T-helper 1 cell treated with Interleukin-12 subunit alpha and Interleukin-12 subunit beta and Interleukin-4 antibody, amounts not matched to agents 30 μg/mL and 1 μg/mL, for 36 hours (primary cell): ENCODE results near the gene ZNF335.
"Not testable (repeated sequence)": the region's sequence is repeated elsewhere in the genome, so short reads cannot be mapped to it uniquely, and the experiment has no call there.

ENCODE experiments used
- H3K27ac Mint-ChIP-seq: one replicate; pipeline ENCODE4 v1.8.0; 2021; ENCODE audit warnings: mild to moderate bottlenecking, mixed read lengths
- H3K27me3 Mint-ChIP-seq: one replicate; pipeline ENCODE4 v1.8.0; 2021; ENCODE audit warnings: low read depth, mixed read lengths
- H3K36me3 Mint-ChIP-seq: one replicate; pipeline ENCODE4 v1.8.0; 2021; ENCODE audit warnings: low read depth, mixed read lengths
- H3K4me1 Mint-ChIP-seq: one replicate; pipeline ENCODE4 v1.8.0; 2021; ENCODE audit warnings: low read depth, mixed read lengths
- H3K4me3 Mint-ChIP-seq: one replicate; pipeline ENCODE4 v1.8.0; 2021; ENCODE audit warnings: mild to moderate bottlenecking, moderate library complexity, mixed read lengths
- H3K9me3 Mint-ChIP-seq: one replicate; pipeline ENCODE4 v1.8.0; 2021; ENCODE audit warnings: mixed read lengths

Gene ZNF335

GRCh38 chr20:45994761-45995493 lies 22.9 kb upstream of the ZNF335 start:
- Mint-ChIP-seq H3K9me3 (no peaks in the 10 kb centered on the region), H3K36me3 (peaks cover 5% of the 10 kb centered on the region), H3K27me3 (peaks cover 15% of the 10 kb centered on the region), H3K4me3 (no peak overlapping the region), H3K4me1 (peaks cover 36% of the 10 kb centered on the region), H3K27ac (peak overlapping the region; percentile 71)

GRCh38 chr20:45993197-45993951 lies 21.4 kb upstream of the ZNF335 start:
- H3K4me1 Mint-ChIP-seq, result peaks cover 24% of the 10 kb centered on the region
- peaks cover 20% of the 10 kb centered on the region for H3K27me3 Mint-ChIP-seq
- H3K27ac Mint-ChIP-seq, result no peak overlapping the region
- peaks cover 2% of the 10 kb centered on the region for H3K36me3 Mint-ChIP-seq
- H3K4me3 Mint-ChIP-seq, result no peak overlapping the region
- no peaks in the 10 kb centered on the region for H3K9me3 Mint-ChIP-seq

DNA sequence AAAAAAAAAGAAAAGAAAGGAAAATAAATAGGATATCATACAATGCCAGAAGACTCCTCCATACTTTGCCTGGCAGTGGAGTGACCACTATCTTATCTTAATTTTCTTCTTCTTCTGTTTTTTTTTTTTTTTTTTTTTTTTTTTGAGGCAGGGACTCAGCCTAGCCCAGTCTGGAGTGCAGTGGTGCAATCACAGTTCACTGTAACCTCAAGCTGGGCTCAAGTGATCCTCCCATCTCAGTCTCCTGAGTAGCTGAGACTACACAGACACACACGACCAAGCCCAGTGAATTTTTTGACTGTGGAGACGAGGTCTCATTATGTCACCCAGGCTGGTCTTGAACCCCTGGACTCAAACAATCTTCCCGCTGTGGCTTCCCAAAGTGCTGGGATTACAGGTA lies 19.6 kb upstream of the ZNF335 start:
- H3K27ac Mint-ChIP-seq, result no peak overlapping the region
- H3K9me3 Mint-ChIP-seq, result no peaks in the 10 kb centered on the region
- peaks cover 16% of the 10 kb centered on the region for H3K4me1 Mint-ChIP-seq
- no peak overlapping the region for H3K4me3 Mint-ChIP-seq
- H3K27me3 Mint-ChIP-seq, result peaks cover 24% of the 10 kb centered on the region
- no peaks in the 10 kb centered on the region for H3K36me3 Mint-ChIP-seq

GRCh38 chr20:45988830-45989229 lies 16.8 kb upstream of the ZNF335 start:
- not testable (repeated sequence) for H3K36me3 Mint-ChIP-seq, H3K4me3 Mint-ChIP-seq, H3K9me3 Mint-ChIP-seq, H3K27ac Mint-ChIP-seq
- Mint-ChIP-seq H3K27me3 (peaks cover 20% of the 10 kb centered on the region), H3K4me1 (peaks cover 11% of the 10 kb centered on the region)

GRCh38 chr20:45987108-45987780 lies 15.2 kb upstream of the ZNF335 start:
- Mint-ChIP-seq H3K4me3 (no peak overlapping the region), H3K4me1 (peaks cover 19% of the 10 kb centered on the region), H3K9me3 (no peaks in the 10 kb centered on the region), H3K27ac (no peak overlapping the region), H3K36me3 (no peaks in the 10 kb centered on the region), H3K27me3 (peaks cover 20% of the 10 kb centered on the region)

DNA sequence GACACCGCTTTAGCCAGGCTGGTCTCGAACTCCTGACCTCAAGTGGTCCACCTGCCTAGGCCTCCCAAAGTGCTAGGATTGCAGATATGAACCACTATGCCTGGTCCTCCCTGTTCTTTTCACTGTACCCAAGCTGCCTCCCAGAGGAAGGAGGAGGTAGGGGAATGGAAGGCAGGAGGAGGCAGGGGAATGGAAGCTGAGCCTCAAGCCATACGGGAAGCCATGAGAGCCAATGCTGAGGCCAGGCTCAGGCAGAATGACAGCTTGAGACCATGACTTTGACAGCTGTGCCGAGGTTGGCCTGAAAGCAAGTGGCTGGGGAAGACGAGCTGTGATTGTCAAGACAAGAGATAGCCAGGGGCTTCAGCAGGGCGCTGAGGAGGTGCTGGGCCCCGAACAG lies 13.6 kb upstream of the ZNF335 start:
- Mint-ChIP-seq H3K4me3 (no peak overlapping the region), H3K36me3 (no peaks in the 10 kb centered on the region), H3K9me3 (no peaks in the 10 kb centered on the region), H3K4me1 (peaks cover 19% of the 10 kb centered on the region), H3K27me3 (peaks cover 20% of the 10 kb centered on the region), H3K27ac (no peak overlapping the region)

DNA sequence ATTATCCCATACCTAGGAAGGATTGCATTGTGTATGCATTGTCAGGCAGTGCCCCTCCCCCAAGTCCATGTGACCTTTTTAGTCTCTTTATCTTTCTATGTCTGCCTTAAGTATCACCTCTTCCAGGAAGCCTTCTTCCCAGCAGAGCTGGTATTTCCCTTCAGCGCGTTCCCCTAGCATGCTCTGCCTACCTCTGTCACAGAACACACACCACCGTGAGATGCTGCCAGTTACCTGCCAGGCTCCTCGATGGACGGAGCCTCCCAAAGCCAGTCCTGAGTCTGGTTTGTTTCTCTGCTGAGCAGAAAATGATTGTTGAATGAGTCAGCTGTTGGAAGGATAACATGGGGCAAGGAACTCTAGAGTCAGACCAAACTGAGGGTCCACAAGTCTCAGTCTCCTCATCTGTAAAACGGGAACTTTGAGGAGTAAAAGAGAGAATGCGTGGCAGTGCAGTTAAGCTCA lies 11.3 kb upstream of the ZNF335 start:
- Mint-ChIP-seq H3K27ac (no peak overlapping the region), H3K4me1 (peaks cover 19% of the 10 kb centered on the region), H3K4me3 (peak overlapping the region; percentile 49), H3K36me3 (no peaks in the 10 kb centered on the region), H3K27me3 (peaks cover 21% of the 10 kb centered on the region), H3K9me3 (no peaks in the 10 kb centered on the region)

DNA sequence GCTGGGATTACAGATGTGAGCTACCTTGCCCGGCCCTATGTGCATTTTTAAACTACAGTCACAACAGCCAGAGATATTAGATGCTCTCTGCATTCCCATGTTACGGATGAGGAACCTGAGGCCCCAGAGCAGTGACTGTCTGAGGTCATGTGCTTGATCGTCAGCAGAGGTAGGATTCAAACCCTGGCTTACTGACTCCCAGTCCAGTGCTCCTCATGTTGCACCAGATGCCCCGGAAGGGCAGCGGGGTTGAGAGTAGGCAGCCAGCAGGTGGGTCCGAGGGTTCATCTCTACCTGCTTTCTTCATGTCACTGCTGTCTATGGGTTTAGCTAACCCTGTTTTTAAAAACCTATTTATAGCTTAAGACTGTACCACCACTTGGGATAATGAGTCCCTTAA lies 9.3 kb upstream of the ZNF335 start:
- Mint-ChIP-seq H3K9me3 (no peaks in the 10 kb centered on the region), H3K27me3 (peaks cover 31% of the 10 kb centered on the region), H3K4me1 (peaks cover 11% of the 10 kb centered on the region), H3K36me3 (no peaks in the 10 kb centered on the region), H3K27ac (no peak overlapping the region), H3K4me3 (no peak overlapping the region)

DNA sequence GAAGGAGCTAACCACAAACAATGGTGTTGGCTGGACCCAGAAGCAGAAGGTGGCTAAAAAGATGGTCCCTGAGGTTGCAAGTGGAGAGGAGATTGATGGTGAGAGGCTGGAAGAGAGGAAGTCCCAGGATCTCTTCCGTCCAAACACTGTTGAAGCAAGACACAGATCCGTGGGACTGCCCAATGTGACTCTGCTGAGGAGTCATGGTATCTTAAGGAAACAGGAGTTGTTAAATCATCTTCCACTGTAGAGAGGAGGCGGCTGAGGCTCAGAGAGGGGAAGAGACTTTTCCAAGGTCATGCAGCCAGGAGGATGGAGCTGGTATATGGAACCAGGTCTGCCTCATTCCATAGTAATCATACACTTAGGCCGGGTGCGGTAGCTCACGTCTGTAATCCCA lies 4.1 kb upstream of the ZNF335 start:
- Mint-ChIP-seq H3K4me3 (no peak overlapping the region), H3K4me1 (peaks cover 7% of the 10 kb centered on the region), H3K36me3 (peaks cover 5% of the 10 kb centered on the region), H3K9me3 (no peaks in the 10 kb centered on the region), H3K27ac (no peak overlapping the region), H3K27me3 (peaks cover 34% of the 10 kb centered on the region)

- H3K27me3 Mint-ChIP-seq, result peaks cover 34% of the 10 kb centered on the region
- H3K36me3 Mint-ChIP-seq, result peaks cover 5% of the 10 kb centered on the region
- H3K4me3 Mint-ChIP-seq, result no peak overlapping the region
- H3K9me3 Mint-ChIP-seq, result no peaks in the 10 kb centered on the region
- H3K27ac Mint-ChIP-seq, result no peak overlapping the region
- H3K4me1 Mint-ChIP-seq, result peaks cover 7% of the 10 kb centered on the region
These were observed 3.7 kb upstream of the ZNF335 start for GRCh38 chr20:45975686-45976085.

GRCh38 chr20:45974896-45975565 lies 3.0 kb upstream of the ZNF335 start:
- Mint-ChIP-seq H3K27me3 (peaks cover 34% of the 10 kb centered on the region), H3K36me3 (peaks cover 8% of the 10 kb centered on the region), H3K4me3 (no peak overlapping the region), H3K27ac (no peak overlapping the region), H3K9me3 (no peaks in the 10 kb centered on the region), H3K4me1 (peaks cover 12% of the 10 kb centered on the region)

GRCh38 chr20:45972500-45973183 lies 639 bp upstream of the ZNF335 start:
- H3K36me3 Mint-ChIP-seq, result peaks cover 13% of the 10 kb centered on the region
- peaks cover 17% of the 10 kb centered on the region for H3K27me3 Mint-ChIP-seq
- peak overlapping the region; percentile 100 for H3K27ac Mint-ChIP-seq
- H3K9me3 Mint-ChIP-seq, result no peaks in the 10 kb centered on the region
- peak overlapping the region; percentile 89 for H3K4me3 Mint-ChIP-seq
- H3K4me1 Mint-ChIP-seq, result peaks cover 18% of the 10 kb centered on the region

DNA sequence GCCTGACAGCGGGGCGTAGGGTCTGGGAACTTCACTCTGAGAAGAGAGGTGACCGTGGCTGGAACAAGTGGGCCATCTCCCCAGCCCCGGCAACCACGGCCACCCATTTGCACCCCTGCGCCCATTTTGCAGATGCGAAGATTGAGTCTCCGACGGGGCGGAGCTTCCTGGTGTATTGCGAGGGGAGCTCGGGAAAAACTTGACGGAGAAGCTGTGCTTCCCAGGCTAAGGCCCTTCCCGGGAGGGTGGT lies 653 bp downstream of the ZNF335 start:
- H3K27ac Mint-ChIP-seq, result peak overlapping the region; percentile 100
- no peaks in the 10 kb centered on the region for H3K9me3 Mint-ChIP-seq
- H3K27me3 Mint-ChIP-seq, result peaks cover 9% of the 10 kb centered on the region
- peaks cover 18% of the 10 kb centered on the region for H3K4me1 Mint-ChIP-seq
- peak overlapping the region; percentile 89 for H3K4me3 Mint-ChIP-seq
- H3K36me3 Mint-ChIP-seq, result peaks cover 21% of the 10 kb centered on the region
